Measurements from ENCODE around the gene AGAP3.

AGAP3 gene

DNA sequence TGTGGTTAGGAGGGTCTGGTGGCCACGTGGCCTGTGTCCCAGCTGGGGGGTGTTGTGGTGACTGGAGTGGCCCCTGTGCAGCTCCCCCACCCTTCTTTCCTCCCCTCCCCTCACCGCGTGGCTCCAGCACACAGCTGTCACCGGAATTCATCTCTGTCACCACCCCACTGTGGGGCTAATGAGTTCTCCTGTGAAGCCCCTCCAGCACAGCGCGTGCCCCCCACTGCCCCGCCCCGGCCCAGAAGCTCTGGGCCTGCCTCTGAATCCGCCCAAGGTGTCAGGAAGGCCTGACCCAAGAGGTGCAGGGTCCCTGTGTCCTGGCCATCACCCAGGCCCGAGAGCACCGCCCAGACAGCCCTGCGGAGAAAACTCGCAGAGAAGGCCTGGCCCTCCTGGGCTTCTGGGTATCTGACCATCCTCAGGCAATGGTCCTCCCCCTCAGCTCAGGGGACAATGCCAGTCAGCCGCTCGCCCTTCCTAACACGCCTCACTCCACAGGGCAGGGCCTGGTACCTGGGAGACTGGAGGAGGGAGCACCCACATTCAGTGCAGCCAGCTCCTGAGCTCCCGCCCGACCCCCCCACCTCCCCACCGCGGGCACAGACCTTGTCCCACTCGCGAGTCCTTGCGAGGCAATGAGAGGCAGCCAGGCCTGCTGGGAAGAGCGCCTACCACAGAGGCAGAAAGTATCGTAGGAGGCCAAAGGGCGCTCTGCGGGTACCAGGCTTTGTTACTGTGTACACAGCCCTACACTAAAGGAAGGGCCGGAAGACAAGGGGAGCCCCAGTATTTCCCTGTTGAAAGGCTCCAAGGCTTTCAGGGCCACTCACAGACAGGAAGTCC, 43.1 kb downstream of the AGAP3 start:
- no peak overlapping the region for H3K27ac ChIP-seq
- CTCF ChIA-PET = interaction anchor here (0.5 kb wide), 1 partner anchor 43 kb away, joined by 5 read pairs; no protein-coding TSS in a partner anchor
- POLR2A ChIA-PET (ENCODE audit: low non-redundant PET) = no interaction called here
- DNase-seq (ENCODE audit: low spot score) = no peak
- TF ChIP-seq, protein P1, sequence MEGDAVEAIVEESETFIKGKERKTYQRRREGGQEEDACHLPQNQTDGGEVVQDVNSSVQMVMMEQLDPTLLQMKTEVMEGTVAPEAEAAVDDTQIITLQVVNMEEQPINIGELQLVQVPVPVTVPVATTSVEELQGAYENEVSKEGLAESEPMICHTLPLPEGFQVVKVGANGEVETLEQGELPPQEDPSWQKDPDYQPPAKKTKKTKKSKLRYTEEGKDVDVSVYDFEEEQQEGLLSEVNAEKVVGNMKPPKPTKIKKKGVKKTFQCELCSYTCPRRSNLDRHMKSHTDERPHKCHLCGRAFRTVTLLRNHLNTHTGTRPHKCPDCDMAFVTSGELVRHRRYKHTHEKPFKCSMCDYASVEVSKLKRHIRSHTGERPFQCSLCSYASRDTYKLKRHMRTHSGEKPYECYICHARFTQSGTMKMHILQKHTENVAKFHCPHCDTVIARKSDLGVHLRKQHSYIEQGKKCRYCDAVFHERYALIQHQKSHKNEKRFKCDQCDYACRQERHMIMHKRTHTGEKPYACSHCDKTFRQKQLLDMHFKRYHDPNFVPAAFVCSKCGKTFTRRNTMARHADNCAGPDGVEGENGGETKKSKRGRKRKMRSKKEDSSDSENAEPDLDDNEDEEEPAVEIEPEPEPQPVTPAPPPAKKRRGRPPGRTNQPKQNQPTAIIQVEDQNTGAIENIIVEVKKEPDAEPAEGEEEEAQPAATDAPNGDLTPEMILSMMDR (conservative IDR thresholded peaks at IDR 0.05; ENCODE audit: low read depth) = no peak

DNA sequence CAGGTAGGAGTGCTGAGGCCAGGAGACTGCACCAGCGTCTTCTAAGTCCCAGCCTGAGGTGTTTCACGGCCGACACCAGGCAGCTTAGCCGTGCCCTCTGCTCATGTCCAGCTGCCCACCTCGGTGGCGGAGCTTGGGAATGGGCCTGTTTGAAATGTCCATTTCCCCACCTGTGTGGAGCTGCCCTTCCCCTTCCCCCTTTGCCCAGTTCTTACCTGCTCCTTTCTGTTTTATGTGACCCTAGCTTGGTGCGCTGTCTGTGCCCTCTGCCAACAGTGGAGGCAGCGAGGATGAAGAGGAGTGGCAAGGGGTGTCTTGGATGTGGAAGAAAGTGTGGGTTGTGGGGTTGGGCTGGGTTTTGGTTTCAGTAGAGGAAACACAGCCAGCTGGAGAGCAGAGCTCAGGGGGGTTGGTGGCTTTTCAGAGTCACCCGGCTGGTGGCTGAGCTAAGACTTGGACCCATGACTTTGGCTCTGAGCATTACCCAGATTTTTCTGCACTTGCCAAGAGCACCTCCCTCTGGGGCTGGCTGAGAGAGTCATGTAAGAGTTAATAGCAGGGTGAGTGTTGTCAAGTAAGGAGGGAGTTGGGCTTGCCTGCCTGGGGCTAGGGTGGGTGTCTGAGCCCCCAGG, 43.8 kb downstream of the AGAP3 start:
- DNase-seq (ENCODE audit: low spot score) = no peak
- TF ChIP-seq, protein P1 (conservative IDR thresholded peaks at IDR 0.05; ENCODE audit: low read depth) = no peak
- CTCF ChIA-PET = interaction anchor here (0.5 kb wide), 1 partner anchor 42 kb away, joined by 5 read pairs; no protein-coding TSS in a partner anchor
- POLR2A ChIA-PET (ENCODE audit: low non-redundant PET) = no interaction called here
- H3K27ac ChIP-seq = peak overlapping the region; percentile 1; the same call in 1 of the 2 replicates

DNA sequence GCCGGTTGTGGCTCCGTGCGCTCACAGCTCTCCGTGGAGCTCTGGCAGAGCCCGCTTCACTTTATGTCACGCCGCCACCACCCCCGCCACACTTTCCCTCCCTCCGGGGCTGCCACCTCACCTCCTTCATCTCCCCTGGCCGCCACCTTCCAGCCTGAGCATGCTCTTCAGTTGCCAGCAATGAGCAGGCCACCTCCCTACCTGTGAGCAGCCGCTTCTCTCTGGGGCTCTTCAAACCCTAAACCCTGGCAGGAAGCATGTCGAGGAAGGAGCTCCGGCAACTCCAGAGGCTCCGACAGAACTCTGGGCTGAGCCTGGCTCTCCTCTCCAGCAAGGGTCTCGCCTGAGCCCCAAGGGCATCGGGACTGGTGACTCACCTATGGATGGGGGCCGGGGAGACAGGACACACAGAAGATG, 44.5 kb downstream of the AGAP3 start:
- DNase-seq (ENCODE audit: low spot score) = no peak
- TF ChIP-seq, protein P1 (conservative IDR thresholded peaks at IDR 0.05; ENCODE audit: low read depth) = no peak
- H3K27ac ChIP-seq = peak overlapping the region; percentile 1; the same call in 1 of the 2 replicates
- POLR2A ChIA-PET (ENCODE audit: low non-redundant PET) = no interaction called here
- CTCF ChIA-PET = no interaction called here

DNA sequence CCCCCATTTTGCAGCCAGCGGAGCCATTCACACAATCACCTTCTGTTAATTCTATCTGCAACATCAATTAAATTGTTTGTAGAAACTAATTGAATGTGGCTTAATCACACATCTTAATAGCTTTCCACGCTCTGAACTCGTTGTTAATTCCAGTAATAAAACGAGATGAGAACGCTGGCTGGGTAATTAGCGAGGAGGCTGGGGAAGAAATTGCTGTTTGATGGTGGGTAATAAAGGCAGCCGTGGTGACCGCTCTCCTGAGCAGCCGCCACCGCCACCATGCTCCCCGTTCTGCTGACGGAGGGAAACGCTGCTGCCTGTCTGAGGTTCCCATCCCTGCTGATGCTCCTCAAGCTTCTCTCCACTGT, 44.9 kb downstream of the AGAP3 start:
- ChIA-PET POLR2A (ENCODE audit: low non-redundant PET) (no interaction called here), CTCF (no interaction called here)
- TF ChIP-seq, protein P1 (conservative IDR thresholded peaks at IDR 0.05; ENCODE audit: low read depth) = no peak
- DNase-seq (ENCODE audit: low spot score) = no peak
- no peak overlapping the region for H3K27ac ChIP-seq

DNA sequence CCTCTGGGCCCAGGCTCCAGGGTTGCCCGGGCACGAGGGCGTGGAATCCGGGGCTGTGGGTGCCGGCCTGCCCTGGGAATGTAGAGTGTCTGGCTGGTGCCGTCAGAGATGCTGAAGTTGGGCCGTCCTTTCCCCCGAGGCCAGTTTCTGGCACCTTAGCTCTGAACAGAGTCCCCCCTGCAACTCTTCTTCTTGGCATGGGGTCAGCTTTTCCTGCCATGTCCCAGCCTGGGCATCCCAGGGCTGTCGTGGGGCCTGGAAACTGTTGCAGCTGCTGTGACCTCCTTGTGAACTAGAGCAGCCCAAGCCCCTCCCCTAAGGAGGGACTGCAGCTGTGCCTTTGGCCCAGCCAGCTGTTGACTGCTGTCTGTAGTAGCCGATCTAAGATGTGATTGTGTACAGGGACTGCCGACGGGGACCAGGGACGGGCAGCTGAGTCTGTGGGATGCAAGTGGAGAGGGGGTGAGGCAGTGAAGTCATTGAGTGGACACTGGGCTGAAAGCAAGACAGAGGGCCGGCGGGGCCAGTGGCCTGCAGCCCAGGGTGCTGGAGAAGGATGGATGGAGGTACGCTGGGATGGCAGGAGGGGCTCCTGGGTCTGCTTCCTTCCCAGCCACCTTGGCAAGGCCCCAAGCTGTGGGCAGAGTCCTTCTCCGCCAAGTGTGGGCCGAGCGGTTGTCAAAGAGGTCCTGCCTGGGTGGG, 45.5 kb downstream of the AGAP3 start:
- ChIA-PET POLR2A (ENCODE audit: low non-redundant PET) (no interaction called here), CTCF (interaction anchor here (0.6 kb wide), 1 partner anchor 10 kb away, joined by 3 read pairs; no protein-coding TSS in a partner anchor)

More for the DNA sequence above, 45.5 kb downstream of the AGAP3 start:
- no peak for DNase-seq (ENCODE audit: low spot score)
- no peak overlapping the region; the same call in 1 of the 2 replicates for H3K27ac ChIP-seq
- TF ChIP-seq, protein P1 (conservative IDR thresholded peaks at IDR 0.05; ENCODE audit: low read depth) = no peak
